GM12878 (cell line): ENCODE results near the gene OTUB2. TPM values are rescaled to one million over a fixed set of nuclear protein-coding genes. Genes with fewer than 3 reads are reported as not detected.

Experiments used
- ATAC-seq: fragments of 200-7000 bp; cut with Tn5 transposase; 3 replicates; pipeline ENCODE4 v1.9.1; 2020; ENCODE audit warnings: mild to moderate bottlenecking, moderate library complexity
- BruUV-seq: library from RNA; stranded (reverse); fragments of 400-500 nt; replicated peaks from 2 replicates; lab custom pipeline; 2021; lab: Mats Ljungman, UMichigan
- CTCF ChIA-PET: fragments of 300-600 bp; sonication (Branson Sonifier 250); formaldehyde crosslinking; extraction: SDS; loops from one replicate; lab custom pipeline; 2021; ENCODE audit warnings: inconsistent platforms; lab: Yijun Ruan, JAX
- POLR2A ChIA-PET: fragments of 350-600 bp; formaldehyde crosslinking; extraction: SDS; loops from one replicate; lab custom pipeline; 2021; ENCODE audit warnings: inconsistent platforms; lab: Charles Lee
- RAD21 ChIA-PET: fragments of 300-600 bp; sonication (Branson Sonifier 250); formaldehyde crosslinking; loops from one replicate; lab custom pipeline; 2023; ENCODE audit warnings: antibody characterized with exemption; ENCODE audit not compliant: unreplicated experiment; lab: Charles Lee
- SMC1A ChIA-PET: fragments of 300-600 bp; sonication (Branson Sonifier 250); formaldehyde crosslinking; loops from one replicate; lab custom pipeline; 2023; ENCODE audit not compliant: unreplicated experiment, uncharacterized antibody; lab: Charles Lee
- DNase-seq: peaks from one replicate; pipeline ENCODE4 v3.0.0-alpha.2; 2011; ENCODE audit warnings: low read depth, low spot score
- FAIRE-seq: peaks from 3 replicates; lab custom pipeline; 2011; peaks lifted over from hg19 to GRCh38; lab: Jason Lieb, UNC
- H2AFZ ChIP-seq: 2 replicates; pipeline ENCODE4 v1.6.0; 2011; ENCODE audit warnings: low read depth, low read length, control low read depth; ENCODE audit not compliant: control insufficient read depth
- H3K27ac ChIP-seq: 2 replicates; pipeline ENCODE4 v1.5.1; 2011; ENCODE audit warnings: control low read depth; ENCODE audit not compliant: control insufficient read depth, insufficient read depth
- H3K27me3 ChIP-seq, 2 experiments: replicated peaks in 1 of 2; 2 replicates each; pipeline versions ENCODE4 v1.6.0 to v1.6.1; 2011; ENCODE audit warnings: low read length in 1 of 2; ENCODE audit not compliant: control insufficient read depth in 2 of 2, insufficient read depth in 2 of 2
- H3K36me3 ChIP-seq, 2 experiments: 2 replicates each; pipeline ENCODE4 v1.5.1; 2011; ENCODE audit warnings: low read length in 1 of 2; ENCODE audit not compliant: control insufficient read depth in 2 of 2, insufficient read depth in 2 of 2
- H3K4me1 ChIP-seq: 2 replicates; pipeline ENCODE4 v1.6.1; 2011; ENCODE audit warnings: mild to moderate bottlenecking, low read length, moderate library complexity, mixed read lengths; ENCODE audit not compliant: control insufficient read depth, insufficient read depth
- H3K4me2 ChIP-seq: 2 replicates; pipeline ENCODE4 v1.6.0; 2011; ENCODE audit warnings: control low read depth; ENCODE audit not compliant: control insufficient read depth, insufficient read depth
- H3K4me3 ChIP-seq: fragments of 200-600 bp; sonication (generic); 2 replicates; pipeline ENCODE4 v1.5.1; 2016
- H3K79me2 ChIP-seq: 2 replicates; pipeline ENCODE4 v1.6.0; 2011; ENCODE audit warnings: low read length; ENCODE audit not compliant: control insufficient read depth, insufficient read depth
- H3K9ac ChIP-seq: 2 replicates; pipeline ENCODE4 v1.8.0; 2011; ENCODE audit warnings: low read length, control low read depth, mixed read lengths; ENCODE audit not compliant: control insufficient read depth, insufficient read depth
- H3K9me3 ChIP-seq: replicated peaks from 3 replicates; pipeline ENCODE4 v1.5.1; 2011; ENCODE audit warnings: mild to moderate bottlenecking, low read length; ENCODE audit not compliant: control insufficient read depth, insufficient read depth
- H4K20me1 ChIP-seq: 2 replicates; pipeline ENCODE4 v1.6.0; 2011; ENCODE audit not compliant: control insufficient read depth, insufficient read depth
- CREM ChIP-seq: IDR thresholded peaks from 2 replicates; pipeline ENCODE4 v1.6.1; 2014; ENCODE audit warnings: antibody characterized with exemption, low read depth
- DPF2 ChIP-seq: fragments of 450-650 bp; IDR thresholded peaks from 2 replicates; pipeline ENCODE4 v1.6.1; 2017; ENCODE audit warnings: mild to moderate bottlenecking
- EP300 ChIP-seq, 2 experiments: fragments of 150-350 bp in 1 of 2; IDR thresholded peaks; 2 replicates each; pipeline ENCODE4 v1.6.1; 2011 to 2012; ENCODE audit warnings: low read depth in 2 of 2, low read length in 2 of 2, borderline replicate concordance in 1 of 2, improper control_type of control experiment in 1 of 2, inconsistent platforms in 1 of 2; ENCODE audit not compliant: control insufficient read depth in 1 of 2
- ESRRA ChIP-seq: IDR thresholded peaks from 2 replicates; pipeline ENCODE4 v1.6.1; 2012; ENCODE audit warnings: mild to moderate bottlenecking, low read length, improper control_type of control experiment
- IKZF2 ChIP-seq, 2 experiments: fragments of 450-650 bp; IDR thresholded peaks; 2 replicates each; pipeline ENCODE4 v1.6.1; 2017; ENCODE audit warnings: mild to moderate bottlenecking in 2 of 2, moderate library complexity in 2 of 2
- LARP7 ChIP-seq: fragments of 450-650 bp; IDR thresholded peaks from 2 replicates; pipeline ENCODE4 v1.6.1; 2017; ENCODE audit warnings: mild to moderate bottlenecking
- PML ChIP-seq: IDR thresholded peaks from 2 replicates; pipeline ENCODE4 v1.6.1; 2012; ENCODE audit warnings: low read length, inconsistent platforms
- RB1 ChIP-seq: fragments of 450-650 bp; formaldehyde crosslinking; IDR thresholded peaks from 2 replicates; pipeline ENCODE4 v1.6.1; 2017; ENCODE audit warnings: mild to moderate bottlenecking, borderline replicate concordance
- RELB ChIP-seq: fragments of 450-650 bp; IDR thresholded peaks from 2 replicates; pipeline ENCODE4 v1.6.1; 2017; ENCODE audit warnings: low read depth, mild to moderate bottlenecking, moderate library complexity
- RUNX3 ChIP-seq: IDR thresholded peaks from 2 replicates; pipeline ENCODE4 v1.6.1; 2012; ENCODE audit warnings: low read length, inconsistent platforms
- SMAD5 ChIP-seq: IDR thresholded peaks from 2 replicates; pipeline ENCODE4 v1.6.1; 2016; ENCODE audit warnings: antibody characterized with exemption, low read depth
- STAT1 ChIP-seq: fragments of 450-650 bp; conservative IDR thresholded peaks from 2 replicates; pipeline ENCODE4 v1.6.1; 2014; ENCODE audit warnings: antibody characterized with exemption, mild to moderate bottlenecking
- WGBS: methylation state at CpG from one replicate; pipeline ENCODE4 v1.1.6; 2016; ENCODE audit warnings: low lambda C conversion rate; ENCODE audit not compliant: insufficient replicate concordance, insufficient coverage; ENCODE audit errors: missing lambda C conversion rate; 5-methylcytosine and 5-hydroxymethylcytosine counted together
- in situ Hi-C: fragments of 300-500 bp; cut with MboI; formaldehyde crosslinking; loops from 9 replicates; pipeline ENCODE4 v1.14.3; 2018; ENCODE audit warnings: mixed read lengths
- intact Hi-C: fragments of 100-400 bp; cut with micrococcal nuclease; formaldehyde crosslinking; loops from one replicate; pipeline ENCODE4 v1.14.2; 2022; ENCODE audit not compliant: unreplicated experiment
- polyA plus RNA-seq, 11 experiments: library from polyadenylated mRNA; depleted of rRNA in 4 of 11; unstranded in 6 of 11; stranded (reverse) in 5 of 11; fragments of >200 nt; fragmentation: Nextera tagmentation in 4 of 11; fragmentation: Illumina TruSeq in 1 of 11; extraction: Ambion mirVana in 4 of 11; extraction: Trizol in 1 of 11; gene quantifications; 1 replicate in 1 of 11; 2 replicates in 10 of 11; pipeline versions ENCODE4 v1.2.1 to v1.2.3, GENCODE V29; 2011 to 2016; ENCODE audit warnings: inconsistent platforms in 2 of 11, missing spikeins in 2 of 11, low read depth in 1 of 11
- total RNA-seq, 4 experiments: library from RNA; depleted of rRNA in 3 of 4; stranded (reverse); fragments of >200 nt in 3 of 4; fragmentation: Illumina TruSeq in 1 of 4; extraction: Trizol in 1 of 4; gene quantifications; 2 replicates each; pipeline versions ENCODE4 v1.2.1 to v1.2.3, GENCODE V29; 2013 to 2021
- TF ChIP-seq, protein P1 (sequence below): IDR thresholded peaks from 2 replicates; pipeline ENCODE4 v1.6.1; 2011; ENCODE audit warnings: borderline replicate concordance, low read depth, mild to moderate bottlenecking, moderate library complexity, mixed read lengths, low read length; ENCODE audit not compliant: insufficient read depth; ENCODE audit errors: extremely low read length
- TF ChIP-seq, protein P2 (sequence below): fragments of 450-650 bp; IDR thresholded peaks from 2 replicates; pipeline ENCODE4 v1.6.1; 2017; ENCODE audit warnings: mild to moderate bottlenecking, moderate library complexity

OTUB2 gene
- total and polyA plus RNA-seq, 10 of the 15 experiments (the other 5 are each of a cell fraction or from before 2014, with no cell fraction given), result 0.05 to 0.82 (median 0.43) TPM

- RAD21 ChIA-PET, result interaction anchor here (0.7 to 9.3 kb wide), 14 partner anchors 8 to 61 kb away, joined by 3 to 344 read pairs (median 16); partner anchors contain the start of gene ASB2
- peak; percentile 83 for ATAC-seq
- no TSS peak for BruUV-seq
- TF ChIP-seq RUNX3 (peak; percentile 14; the same call in 1 of the 2 replicates), LARP7 (0 out of 2 replicates have a peak, but pooled peaks have one; percentile 43), DPF2 (0 out of 2 replicates have a peak, but pooled peaks have one; percentile 17), STAT1 (no peak), CREM (peak; percentile 47; the same call in 1 of the 2 replicates), EP300 (IDR thresholded peaks at IDR 0.05; ENCODE audit: borderline replicate concordance in 1 of 2, control insufficient read depth in 1 of 2, low read depth in 2 of 2, low read length in 2 of 2) (no peak), RELB (peak; percentile 46; the same call in 1 of the 2 replicates), RB1 (peak; percentile 57; the same call in 1 of the 2 replicates), PML (no peak), SMAD5 (no peak), ESRRA (no peak), IKZF2 (IDR thresholded peaks at IDR 0.05) (peak; percentile 52 to 70; a peak in 3 of 4 replicates)
- TF ChIP-seq, protein P1, sequence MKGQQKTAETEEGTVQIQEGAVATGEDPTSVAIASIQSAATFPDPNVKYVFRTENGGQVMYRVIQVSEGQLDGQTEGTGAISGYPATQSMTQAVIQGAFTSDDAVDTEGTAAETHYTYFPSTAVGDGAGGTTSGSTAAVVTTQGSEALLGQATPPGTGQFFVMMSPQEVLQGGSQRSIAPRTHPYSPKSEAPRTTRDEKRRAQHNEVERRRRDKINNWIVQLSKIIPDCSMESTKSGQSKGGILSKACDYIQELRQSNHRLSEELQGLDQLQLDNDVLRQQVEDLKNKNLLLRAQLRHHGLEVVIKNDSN, result no peak
- TF ChIP-seq, protein P2, sequence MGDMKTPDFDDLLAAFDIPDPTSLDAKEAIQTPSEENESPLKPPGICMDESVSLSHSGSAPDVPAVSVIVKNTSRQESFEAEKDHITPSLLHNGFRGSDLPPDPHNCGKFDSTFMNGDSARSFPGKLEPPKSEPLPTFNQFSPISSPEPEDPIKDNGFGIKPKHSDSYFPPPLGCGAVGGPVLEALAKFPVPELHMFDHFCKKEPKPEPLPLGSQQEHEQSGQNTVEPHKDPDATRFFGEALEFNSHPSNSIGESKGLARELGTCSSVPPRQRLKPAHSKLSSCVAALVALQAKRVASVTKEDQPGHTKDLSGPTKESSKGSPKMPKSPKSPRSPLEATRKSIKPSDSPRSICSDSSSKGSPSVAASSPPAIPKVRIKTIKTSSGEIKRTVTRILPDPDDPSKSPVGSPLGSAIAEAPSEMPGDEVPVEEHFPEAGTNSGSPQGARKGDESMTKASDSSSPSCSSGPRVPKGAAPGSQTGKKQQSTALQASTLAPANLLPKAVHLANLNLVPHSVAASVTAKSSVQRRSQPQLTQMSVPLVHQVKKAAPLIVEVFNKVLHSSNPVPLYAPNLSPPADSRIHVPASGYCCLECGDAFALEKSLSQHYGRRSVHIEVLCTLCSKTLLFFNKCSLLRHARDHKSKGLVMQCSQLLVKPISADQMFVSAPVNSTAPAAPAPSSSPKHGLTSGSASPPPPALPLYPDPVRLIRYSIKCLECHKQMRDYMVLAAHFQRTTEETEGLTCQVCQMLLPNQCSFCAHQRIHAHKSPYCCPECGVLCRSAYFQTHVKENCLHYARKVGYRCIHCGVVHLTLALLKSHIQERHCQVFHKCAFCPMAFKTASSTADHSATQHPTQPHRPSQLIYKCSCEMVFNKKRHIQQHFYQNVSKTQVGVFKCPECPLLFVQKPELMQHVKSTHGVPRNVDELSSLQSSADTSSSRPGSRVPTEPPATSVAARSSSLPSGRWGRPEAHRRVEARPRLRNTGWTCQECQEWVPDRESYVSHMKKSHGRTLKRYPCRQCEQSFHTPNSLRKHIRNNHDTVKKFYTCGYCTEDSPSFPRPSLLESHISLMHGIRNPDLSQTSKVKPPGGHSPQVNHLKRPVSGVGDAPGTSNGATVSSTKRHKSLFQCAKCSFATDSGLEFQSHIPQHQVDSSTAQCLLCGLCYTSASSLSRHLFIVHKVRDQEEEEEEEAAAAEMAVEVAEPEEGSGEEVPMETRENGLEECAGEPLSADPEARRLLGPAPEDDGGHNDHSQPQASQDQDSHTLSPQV, result peak; percentile 82
These were observed 24.4 kb upstream of the OTUB2 start for GRCh38 chr14:94001501-94002396.

More at GRCh38 chr14:94001501-94002396, 24.4 kb upstream of the OTUB2 start:
- WGBS, result 38% methylated on average over 26 of the region's 26 CpGs
- Histone ChIP-seq H3K27me3 (no peaks in the 10 kb centered on the region), H3K9me3 (no peaks in the 10 kb centered on the region), H3K4me3 (no peak overlapping the region), H3K9ac (no peak overlapping the region), H3K4me2 (peak overlapping the region; percentile 69), H3K79me2 (no peaks in the 10 kb centered on the region), H3K4me1 (peaks cover 26% of the 10 kb centered on the region), H4K20me1 (no peaks in the 10 kb centered on the region), H3K36me3 (no peaks in the 10 kb centered on the region), H2AFZ (peak overlapping the region; percentile 66), H3K27ac (no peak overlapping the region)
- intact Hi-C loops, result loop anchor here (1.0 to 5.0 kb wide), 4 partner anchors 25 to 62 kb away; partner anchors contain the start of gene ASB2
- ChIA-PET POLR2A (interaction anchor here (0.6 to 3.4 kb wide), 10 partner anchors 11 to 62 kb away, joined by 3 to 33 read pairs (median 6); no protein-coding TSS in a partner anchor), SMC1A (interaction anchor here (0.7 to 7.3 kb wide), 17 partner anchors 9 to 140 kb away, joined by 3 to 180 read pairs (median 11); partner anchors contain the start of gene ASB2), CTCF (interaction anchor here (0.6 to 16.9 kb wide), 20 partner anchors 8 to 348 kb away, joined by 3 to 541 read pairs (median 6); partner anchors contain the start of gene ASB2)
- DNase-seq (no peak), FAIRE-seq (peak; percentile 81)
- in situ Hi-C loops, result loop anchor here (5.0 to 10.0 kb wide), 2 partner anchors 59 to 347 kb away; no protein-coding TSS in a partner anchor
